Measurements from ENCODE around the gene GPD1L.

Gene GPD1L

GRCh38 chr3:32121137-32121536 is 14.7 kb downstream of the GPD1L start:
- Histone ChIP-seq H4K20me1 (ENCODE audit: insufficient read depth, low read length, poor library complexity, severe bottlenecking) (no peaks in the 10 kb centered on the region), H2AFZ (ENCODE audit: low read length) (no peak overlapping the region), H3K9ac (ENCODE audit: low read depth, low read length, poor library complexity, severe bottlenecking) (no peak overlapping the region), H3F3A (ENCODE audit: low read depth) (no peaks in the 10 kb centered on the region), H3K4me1 (ENCODE audit: insufficient read depth, low read length, poor library complexity, severe bottlenecking) (no peaks in the 10 kb centered on the region), H3K9me3 (ENCODE audit: insufficient read depth, low read depth, low read length) (no peaks in the 10 kb centered on the region), H3K4me2 (ENCODE audit: low read depth, low read length, poor library complexity, severe bottlenecking) (no peak overlapping the region), H3K9me2 (replicated peaks; ENCODE audit: low read depth, low read length) (no peaks in the 10 kb centered on the region), H3K4me3 (ENCODE audit: low read length, poor library complexity, severe bottlenecking) (no peak overlapping the region), H3K27me3 (ENCODE audit: insufficient read depth, low read length, poor library complexity, severe bottlenecking) (peaks cover 6% of the 10 kb centered on the region), H3K79me2 (ENCODE audit: insufficient read depth, low read length) (no peaks in the 10 kb centered on the region), H3K36me3 (ENCODE audit: insufficient read depth, low read length) (no peaks in the 10 kb centered on the region)
- TF ChIP-seq CTCF (conservative IDR thresholded peaks at IDR 0.05; ENCODE audit: low read length) (no peak), EZH2phosphoT487 (IDR thresholded peaks at IDR 0.05; ENCODE audit: borderline replicate concordance) (no peak)

GRCh38 chr3:32123620-32124019 is 17.2 kb downstream of the GPD1L start:
- H3K79me2 ChIP-seq (ENCODE audit: insufficient read depth, low read length): no peaks in the 10 kb centered on the region

GRCh38 chr3:32125012-32125411 is 18.6 kb downstream of the GPD1L start:
- H3K4me3 ChIP-seq (ENCODE audit: low read length, poor library complexity, severe bottlenecking): no peak overlapping the region
- H4K20me1 ChIP-seq (ENCODE audit: insufficient read depth, low read length, poor library complexity, severe bottlenecking): no peaks in the 10 kb centered on the region
- H3K9ac ChIP-seq (ENCODE audit: low read depth, low read length, poor library complexity, severe bottlenecking): no peak overlapping the region
- H3K4me2 ChIP-seq (ENCODE audit: low read depth, low read length, poor library complexity, severe bottlenecking): no peak overlapping the region
- no peak overlapping the region for H2AFZ ChIP-seq (ENCODE audit: low read length)
- H3K9me2 ChIP-seq (replicated peaks; ENCODE audit: low read depth, low read length): no peaks in the 10 kb centered on the region
- H3K79me2 ChIP-seq (ENCODE audit: insufficient read depth, low read length): no peaks in the 10 kb centered on the region
- H3K36me3 ChIP-seq (ENCODE audit: insufficient read depth, low read length): no peaks in the 10 kb centered on the region
- H3K27me3 ChIP-seq (ENCODE audit: insufficient read depth, low read length, poor library complexity, severe bottlenecking): no peaks in the 10 kb centered on the region
- no peaks in the 10 kb centered on the region for H3F3A ChIP-seq (ENCODE audit: low read depth)
- TF ChIP-seq CTCF (conservative IDR thresholded peaks at IDR 0.05; ENCODE audit: low read length) (no peak), EZH2phosphoT487 (IDR thresholded peaks at IDR 0.05; ENCODE audit: borderline replicate concordance) (no peak)
- no peaks in the 10 kb centered on the region for H3K4me1 ChIP-seq (ENCODE audit: insufficient read depth, low read length, poor library complexity, severe bottlenecking)
- no peaks in the 10 kb centered on the region for H3K9me3 ChIP-seq (ENCODE audit: insufficient read depth, low read depth, low read length)

More at GRCh38 chr3:32123620-32124019, 17.2 kb downstream of the GPD1L start:
- no peak overlapping the region for H3K9ac ChIP-seq (ENCODE audit: low read depth, low read length, poor library complexity, severe bottlenecking)
- H3K27me3 ChIP-seq (ENCODE audit: insufficient read depth, low read length, poor library complexity, severe bottlenecking): no peaks in the 10 kb centered on the region
- no peaks in the 10 kb centered on the region for H3F3A ChIP-seq (ENCODE audit: low read depth)
- no peaks in the 10 kb centered on the region for H3K4me1 ChIP-seq (ENCODE audit: insufficient read depth, low read length, poor library complexity, severe bottlenecking)
- no peaks in the 10 kb centered on the region for H3K9me3 ChIP-seq (ENCODE audit: insufficient read depth, low read depth, low read length)
- no peak for TF ChIP-seq CTCF (conservative IDR thresholded peaks at IDR 0.05; ENCODE audit: low read length)
- TF ChIP-seq EZH2phosphoT487 (IDR thresholded peaks at IDR 0.05; ENCODE audit: borderline replicate concordance): no peak
- no peaks in the 10 kb centered on the region for H4K20me1 ChIP-seq (ENCODE audit: insufficient read depth, low read length, poor library complexity, severe bottlenecking)
- H3K36me3 ChIP-seq (ENCODE audit: insufficient read depth, low read length): no peaks in the 10 kb centered on the region
- H3K4me2 ChIP-seq (ENCODE audit: low read depth, low read length, poor library complexity, severe bottlenecking): no peak overlapping the region
- no peak overlapping the region for H2AFZ ChIP-seq (ENCODE audit: low read length)
- no peak overlapping the region for H3K4me3 ChIP-seq (ENCODE audit: low read length, poor library complexity, severe bottlenecking)
- H3K9me2 ChIP-seq (replicated peaks; ENCODE audit: low read depth, low read length): no peaks in the 10 kb centered on the region
